Measurements from ENCODE around the gene ATP6V0D1. TPM values are rescaled to one million over a fixed set of nuclear protein-coding genes. Genes with fewer than 3 reads are reported as not detected.
"Not testable (repeated sequence)": the region's sequence is repeated elsewhere in the genome, so short reads cannot be mapped to it uniquely, and the experiment has no call there.

The ATP6V0D1 gene
- total RNA-seq = 80.9 TPM

DNA sequence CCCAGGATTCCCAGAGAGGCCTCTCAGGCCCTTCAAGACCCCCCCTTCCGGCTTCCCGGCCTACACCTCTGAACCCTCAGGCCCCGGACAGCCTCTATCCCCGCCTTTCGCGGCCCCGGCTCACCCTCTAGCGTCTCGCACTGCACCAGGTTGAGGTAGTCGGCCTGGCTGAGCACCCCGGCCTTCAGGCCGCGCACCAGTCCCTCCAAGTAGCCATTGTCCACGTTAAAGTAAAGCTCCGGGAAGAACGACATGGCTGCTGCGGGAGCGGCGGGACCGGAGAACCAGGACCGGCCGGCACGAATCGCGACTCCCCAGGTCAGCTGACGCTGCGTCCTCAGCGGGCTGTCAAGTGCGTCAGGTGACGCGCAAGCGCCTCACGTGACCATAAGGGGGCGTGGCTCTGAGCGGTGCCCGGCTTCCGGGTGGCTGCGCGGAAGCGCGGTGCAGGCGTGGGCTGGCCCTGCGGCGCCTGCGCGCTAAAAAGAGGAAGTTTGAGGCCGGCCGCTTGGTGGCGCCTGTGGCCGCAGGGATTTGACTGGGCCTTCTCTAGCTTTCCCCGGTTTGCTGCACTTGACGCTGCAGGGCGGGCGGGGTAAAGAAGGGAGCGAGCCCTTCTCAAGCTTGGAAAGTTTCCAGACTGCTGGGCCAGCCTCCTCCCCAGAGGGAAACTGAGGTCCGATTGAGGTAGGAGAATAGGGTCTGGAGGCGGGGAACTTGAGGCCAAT lies at the start of gene ATP6V0D1:
ATP6V0D1 (minus strand) TSS at position 325 of the 728 bp plus-strand sequence; CDS start at position 254, 71 bp downstream.
- peak; percentile 95 for ATAC-seq

DNA sequence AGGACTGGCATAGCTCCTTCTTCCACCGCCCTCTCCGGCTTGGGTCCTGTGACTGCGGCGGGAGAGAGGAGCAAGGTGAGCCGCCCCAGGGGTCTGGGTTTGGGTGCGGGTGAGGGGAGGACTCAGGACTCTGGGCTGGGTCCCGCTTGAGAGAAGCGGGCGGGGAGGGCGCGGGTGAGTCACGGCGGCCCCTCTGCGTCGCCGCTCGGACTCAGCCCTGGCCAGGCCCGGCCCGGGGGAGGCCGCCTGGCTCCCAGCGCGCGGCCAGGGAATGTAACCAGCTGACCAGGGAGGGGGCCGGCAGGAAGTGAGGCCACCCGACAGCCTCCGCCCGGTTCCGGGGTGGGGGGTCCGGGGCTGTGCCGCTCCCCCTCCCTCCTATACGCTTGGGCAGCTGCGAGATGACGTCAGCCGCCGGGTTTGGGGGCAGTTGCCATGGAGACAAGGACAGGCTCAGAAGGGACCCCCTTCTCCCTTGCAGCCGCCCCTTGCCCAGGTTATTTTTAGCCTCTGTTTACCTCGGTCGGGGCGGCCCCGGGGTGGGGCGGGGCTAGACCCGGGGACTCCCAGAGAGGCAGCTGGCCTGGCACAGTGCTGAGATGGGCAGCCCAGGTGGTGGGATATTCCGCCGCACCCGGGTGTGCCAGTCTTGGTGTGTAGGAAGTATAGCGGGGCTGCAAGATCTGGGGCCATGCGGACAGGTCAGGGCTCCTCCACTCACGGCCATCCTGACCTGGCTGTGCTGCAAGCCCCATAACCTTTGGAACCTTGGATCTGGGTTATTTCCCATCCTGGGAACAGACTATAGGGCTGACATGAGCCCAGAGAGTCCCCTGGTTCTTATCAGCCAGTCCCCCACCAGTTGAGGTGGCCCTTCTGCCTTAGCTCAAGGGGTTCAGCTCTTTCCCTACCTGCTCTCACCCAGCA lies 49.3 kb upstream of the ATP6V0D1 start:
- peak; percentile 38 for ATAC-seq

DNA sequence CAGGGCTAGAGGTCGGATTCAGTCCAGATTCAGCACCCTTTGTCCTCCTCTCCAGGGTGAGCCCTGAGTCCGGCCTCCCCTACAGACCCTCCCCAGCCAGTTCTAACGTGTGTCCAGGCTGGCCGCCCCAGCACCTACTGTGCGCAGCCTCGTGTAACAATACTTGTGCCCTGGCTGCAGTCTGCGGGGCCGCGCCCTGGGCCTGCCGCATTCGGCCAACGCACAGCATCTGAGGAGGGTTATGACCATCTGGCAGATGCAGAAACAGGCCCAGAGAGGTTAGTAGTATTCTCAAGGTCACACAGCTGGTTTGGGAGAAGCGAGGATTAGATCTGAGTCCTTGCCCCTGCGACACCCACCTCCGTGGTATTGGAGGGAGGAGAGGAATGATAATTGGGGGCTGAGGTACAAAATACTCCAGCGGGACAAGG lies 48.6 kb upstream of the ATP6V0D1 start:
- peak; percentile 12 for ATAC-seq

DNA sequence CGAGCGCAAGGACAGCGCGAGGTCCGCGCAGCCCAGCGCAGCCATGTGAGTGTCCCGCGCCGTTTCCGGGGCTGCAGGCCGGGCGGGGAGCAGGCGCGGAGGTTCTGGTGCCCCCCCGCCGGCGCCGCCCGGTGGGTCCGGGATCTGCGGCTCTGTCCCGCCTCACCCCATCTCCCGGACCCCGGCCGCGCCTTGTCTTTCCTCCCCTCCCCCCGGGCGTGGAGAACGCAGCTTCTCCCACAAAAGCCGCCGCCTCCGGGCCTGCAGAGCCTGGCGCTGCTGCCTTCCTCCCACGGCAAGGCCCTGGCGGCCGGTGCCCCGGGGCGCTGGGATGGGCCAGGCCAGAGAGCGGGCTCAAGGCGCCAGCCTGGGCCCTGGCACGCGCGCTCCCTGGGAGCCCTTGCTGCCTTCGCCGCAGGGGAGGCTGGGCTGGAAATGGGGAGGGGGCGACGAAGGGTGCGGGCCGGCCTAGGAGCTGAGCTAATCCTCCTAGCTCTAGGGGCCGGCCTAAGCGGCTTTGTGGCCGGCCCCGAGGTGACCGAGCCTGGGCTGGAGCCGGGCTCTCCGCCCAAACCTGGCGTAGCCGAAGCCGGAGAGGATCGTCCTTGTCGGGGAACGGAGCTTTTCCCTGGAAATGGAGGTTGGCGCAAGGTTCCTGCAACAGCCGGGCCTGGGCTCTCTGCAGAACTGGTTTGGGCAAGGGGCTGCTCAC lies 48.1 kb upstream of the ATP6V0D1 start:
- ATAC-seq = peak; percentile 33

DNA sequence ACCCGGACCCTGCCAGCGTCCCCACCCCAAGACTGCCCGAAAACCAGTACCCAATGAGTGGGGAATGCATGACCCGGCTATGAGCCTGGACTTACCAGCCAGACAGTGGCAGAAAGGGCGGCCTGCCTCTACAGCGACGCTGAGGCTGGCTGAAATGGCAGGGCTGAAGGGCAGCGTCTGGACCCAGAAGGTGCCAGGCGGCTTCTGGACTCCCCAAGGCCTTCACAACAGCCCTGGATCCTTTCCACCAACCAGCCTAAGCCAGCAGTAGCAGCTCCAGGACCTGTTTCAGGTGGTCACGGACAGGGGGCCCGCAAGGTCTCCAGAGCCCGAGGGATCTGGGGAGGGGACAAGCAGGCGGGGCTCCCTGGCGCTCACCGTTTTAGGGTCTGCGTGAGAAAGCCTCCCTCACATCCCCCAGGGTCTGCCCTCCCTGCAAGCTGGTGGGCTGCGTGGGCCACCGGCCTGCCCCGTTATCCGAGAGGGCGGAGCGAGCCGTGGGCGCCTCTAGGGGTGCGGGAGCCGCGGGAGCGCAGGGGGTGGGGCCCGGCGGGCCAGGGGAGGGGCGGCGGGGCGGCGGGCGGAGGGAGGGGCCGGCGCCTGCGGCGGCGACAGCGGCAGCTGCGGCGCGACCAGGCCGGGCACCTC lies 47.4 kb upstream of the ATP6V0D1 start, which contains the start of gene RIPOR1:
RIPOR1 (plus strand) TSS at position 608 of the 648 bp plus-strand sequence. CDS start 9,618 bp downstream, outside the sequence.
- peak; percentile 8 for ATAC-seq

DNA sequence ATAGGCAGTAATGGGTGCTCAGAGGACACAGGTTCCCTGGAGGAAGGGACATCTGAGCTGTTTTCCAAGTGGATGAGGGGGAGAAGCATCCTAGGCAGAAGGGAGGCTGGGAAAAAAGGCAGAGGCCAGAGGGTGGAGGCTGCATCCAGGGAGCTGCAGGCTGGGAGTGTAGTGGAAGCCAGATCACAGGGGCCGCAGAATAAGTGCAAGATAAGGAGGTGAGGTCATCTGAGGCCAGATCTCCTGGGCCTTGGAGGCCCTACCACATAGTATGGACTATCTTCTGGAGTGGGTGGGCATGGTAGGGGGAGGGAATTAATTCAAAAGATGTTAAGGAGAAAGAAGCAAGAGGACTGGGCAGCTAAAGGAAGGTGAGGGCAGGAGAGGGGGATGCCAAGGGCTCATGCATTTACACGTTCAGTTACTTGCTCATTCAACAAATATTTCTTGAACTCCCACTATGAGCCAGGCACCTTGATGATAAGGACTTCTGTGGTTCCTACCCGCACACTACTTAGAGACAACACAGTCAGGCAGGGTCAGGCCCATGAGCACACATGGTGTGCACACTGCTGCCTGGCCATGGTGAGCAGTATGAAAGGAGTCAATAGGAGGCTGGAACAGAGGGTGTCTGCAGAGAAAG lies 45.3 kb upstream of the ATP6V0D1 start:
- ATAC-seq = no peak

DNA sequence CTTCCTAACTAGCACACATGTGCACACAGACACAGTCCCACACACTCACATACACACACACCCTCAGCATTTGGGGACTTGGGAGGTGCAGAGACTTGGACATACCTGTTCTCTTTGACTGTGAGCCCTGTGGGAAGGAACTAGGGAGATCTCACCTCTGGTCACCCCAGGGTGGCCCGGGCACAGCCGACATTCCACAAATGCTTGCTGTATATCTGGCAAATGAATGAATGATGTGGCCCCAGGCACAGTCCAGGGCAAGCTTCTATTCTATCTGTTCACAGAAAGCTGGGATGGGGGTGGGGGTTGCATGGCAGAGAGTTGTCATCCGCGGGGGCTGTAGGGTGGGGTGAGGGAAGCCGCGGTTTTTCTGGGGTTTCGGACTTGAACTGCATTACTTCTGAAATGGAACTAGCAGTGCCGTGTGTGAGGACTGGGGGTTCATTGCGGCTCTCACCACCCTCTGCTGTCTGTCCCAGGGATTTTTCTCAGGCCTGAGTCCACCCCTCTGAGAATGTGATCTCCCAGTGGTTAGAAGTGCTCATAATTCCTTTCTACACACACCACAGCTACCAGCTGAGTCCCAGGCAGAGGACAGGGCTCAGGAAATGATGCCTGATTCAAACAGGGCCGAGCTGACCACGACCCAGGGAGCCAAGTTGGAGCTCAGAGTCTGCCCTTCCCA lies 44.4 kb upstream of the ATP6V0D1 start:
- ATAC-seq = no peak

DNA sequence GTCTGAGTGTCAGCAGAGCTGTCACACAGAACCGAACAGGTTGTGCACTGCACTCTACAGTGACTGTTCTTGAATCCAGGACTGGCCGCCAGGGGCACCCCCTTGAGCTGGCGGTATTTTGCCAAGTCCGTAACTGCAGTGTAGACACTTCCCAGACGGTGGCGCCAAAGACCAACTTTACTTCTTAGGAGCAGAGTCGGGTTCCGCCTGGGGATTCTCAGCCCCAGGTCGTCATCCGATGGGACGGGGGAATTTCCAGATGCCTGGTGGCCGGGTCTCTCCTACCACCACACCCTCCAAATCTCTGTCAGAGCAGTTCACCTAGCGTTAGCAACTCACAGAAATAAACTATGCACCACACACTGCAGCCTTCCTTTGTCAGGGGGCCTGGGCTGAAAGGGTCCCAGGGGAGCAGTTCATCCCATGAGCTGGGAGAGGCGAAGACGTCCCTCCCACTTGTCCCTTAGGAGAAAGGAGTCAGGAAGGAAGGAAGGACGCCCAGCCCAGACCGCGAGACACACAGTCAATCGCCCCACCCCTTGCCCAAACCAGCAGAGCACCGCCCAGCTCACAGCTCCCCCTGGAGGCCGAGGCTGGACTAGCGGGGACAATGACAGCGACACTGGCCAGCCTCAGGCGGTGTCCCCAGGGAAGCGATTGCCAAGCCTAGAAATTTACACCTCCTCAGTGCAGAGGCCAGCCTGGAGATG lies 40.3 kb upstream of the ATP6V0D1 start:
- peak; percentile 91 for ATAC-seq

DNA sequence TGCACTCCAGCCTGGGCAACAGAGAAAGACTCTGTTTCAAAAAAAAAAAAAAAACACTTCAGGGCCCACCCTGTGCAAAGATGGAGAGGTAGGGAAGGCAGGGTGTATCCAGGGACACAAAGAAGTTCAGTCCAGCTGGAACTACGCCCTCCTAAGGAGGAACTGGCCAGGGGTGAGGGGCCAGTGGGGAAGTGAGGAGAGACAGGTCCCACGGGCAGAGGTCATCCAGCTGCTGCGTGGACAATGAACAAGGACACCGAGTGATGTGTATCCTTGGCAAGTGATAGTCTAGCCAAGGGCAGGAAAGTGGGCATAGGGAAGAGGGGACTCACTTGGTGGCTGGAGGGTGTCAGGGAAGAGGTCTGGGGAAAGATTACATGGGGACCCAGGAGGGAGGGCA lies 38.3 kb upstream of the ATP6V0D1 start:
- ATAC-seq = no peak

DNA sequence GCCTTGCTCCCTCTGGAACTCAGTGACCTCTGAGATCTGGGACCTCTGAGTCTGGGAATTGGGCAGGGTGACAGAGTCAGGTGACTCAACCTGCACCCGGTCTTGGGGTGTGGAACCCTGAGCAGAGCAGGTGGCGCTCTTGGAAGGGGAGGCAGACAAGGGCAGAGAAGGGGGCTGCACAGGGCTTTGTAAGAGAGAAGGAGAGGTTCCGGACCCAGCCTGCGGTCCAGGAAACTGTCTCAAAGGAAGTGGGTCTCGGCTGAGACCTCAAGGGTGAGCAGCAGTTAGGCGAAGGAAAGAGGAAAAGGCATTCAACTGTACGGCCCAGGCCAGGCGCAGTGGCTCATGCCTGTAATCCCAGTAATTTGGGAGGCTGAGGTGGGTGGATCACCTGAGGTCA lies 37.7 kb upstream of the ATP6V0D1 start:
- ATAC-seq = no peak

DNA sequence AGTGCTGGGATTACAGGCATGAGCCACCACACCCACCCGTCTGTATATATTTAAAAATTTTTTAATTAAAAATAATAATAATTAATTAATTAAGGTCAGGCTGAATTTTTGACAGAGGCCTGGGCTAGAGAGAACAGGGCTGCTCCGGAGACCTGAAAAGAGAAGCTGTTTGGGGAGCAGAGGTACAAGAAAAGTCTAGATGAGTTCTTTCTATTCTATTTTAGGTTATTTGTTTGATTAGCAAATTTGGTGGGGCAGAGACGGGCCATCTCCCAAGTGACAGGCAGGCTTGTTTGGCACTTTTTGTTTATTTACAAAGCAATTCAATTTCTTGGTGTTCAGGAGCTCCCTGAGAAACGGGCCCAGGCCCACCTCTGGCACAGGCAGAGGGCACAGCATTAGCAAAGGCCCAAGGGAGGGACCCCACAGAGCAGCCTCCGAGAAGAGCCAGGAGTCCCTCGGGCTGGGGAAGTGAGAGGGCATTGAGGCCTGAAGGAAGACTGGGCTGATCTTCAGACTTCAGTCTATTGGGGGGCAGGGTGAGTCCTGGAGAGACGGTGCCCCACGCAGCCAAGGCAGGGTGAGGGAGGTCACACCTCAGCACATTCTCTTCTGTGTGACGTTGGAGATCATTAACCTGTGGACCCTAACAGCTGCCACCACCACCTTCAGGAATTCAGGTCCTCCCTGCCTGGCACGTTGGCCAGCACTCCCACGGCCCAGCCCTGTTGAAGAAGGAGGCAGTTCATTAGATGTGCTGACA lies 36.9 kb upstream of the ATP6V0D1 start:
- ATAC-seq = no peak

DNA sequence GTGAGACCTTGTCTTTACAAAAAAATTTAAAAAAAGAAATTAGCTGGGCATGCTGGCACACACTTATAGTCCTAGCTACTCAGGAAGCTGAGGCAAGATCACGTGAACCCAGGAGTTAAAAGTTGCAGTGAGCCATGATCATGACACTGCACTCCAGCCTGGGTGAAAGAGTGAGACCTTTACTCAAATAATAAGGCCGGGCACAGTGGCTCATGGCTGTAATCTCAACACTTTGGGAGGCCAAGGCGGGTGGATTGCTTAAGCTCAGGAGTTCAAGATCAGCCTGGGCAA lies 36.1 kb upstream of the ATP6V0D1 start:
- no peak for ATAC-seq

DNA sequence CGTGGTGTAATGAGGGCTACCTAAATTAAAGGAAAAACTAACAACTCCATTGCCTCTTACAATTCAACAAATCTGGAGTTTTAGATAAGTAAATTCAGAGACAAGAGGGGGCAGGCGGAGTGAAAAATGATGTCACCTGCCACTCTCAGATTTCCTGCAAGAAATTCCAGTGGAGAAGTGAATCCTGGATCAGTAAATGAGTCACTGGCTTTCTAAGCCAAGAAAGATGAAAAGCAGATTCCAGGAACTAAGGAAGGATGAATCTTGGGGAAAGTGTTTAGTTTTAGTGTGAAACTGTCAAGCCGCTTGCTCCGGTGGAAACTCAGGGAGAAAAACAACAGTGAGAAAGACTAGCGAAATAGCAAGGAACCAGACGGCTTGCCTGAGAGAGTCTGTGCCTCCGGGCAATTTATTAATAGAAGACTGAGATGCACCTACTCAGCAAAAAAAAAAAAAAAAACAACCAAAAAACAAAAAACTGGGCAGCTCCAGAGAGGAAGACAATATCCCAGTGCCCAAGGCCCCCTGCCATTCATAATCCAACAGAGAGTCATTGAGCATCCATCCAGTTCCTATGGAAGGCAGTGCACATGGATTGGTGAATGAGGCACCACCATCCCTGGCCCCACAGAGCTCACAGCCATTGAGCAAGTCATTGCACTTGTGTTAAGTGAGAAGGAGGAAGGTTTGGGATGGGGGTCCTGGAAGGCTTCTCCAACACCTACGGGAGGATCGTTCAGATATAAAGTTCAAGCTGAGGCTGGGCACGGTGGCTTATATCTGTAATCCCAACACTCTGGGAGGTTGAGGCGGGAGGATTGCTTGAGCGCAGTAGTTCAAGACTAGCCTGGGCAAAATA lies 35.6 kb upstream of the ATP6V0D1 start:
- ATAC-seq = no peak

DNA sequence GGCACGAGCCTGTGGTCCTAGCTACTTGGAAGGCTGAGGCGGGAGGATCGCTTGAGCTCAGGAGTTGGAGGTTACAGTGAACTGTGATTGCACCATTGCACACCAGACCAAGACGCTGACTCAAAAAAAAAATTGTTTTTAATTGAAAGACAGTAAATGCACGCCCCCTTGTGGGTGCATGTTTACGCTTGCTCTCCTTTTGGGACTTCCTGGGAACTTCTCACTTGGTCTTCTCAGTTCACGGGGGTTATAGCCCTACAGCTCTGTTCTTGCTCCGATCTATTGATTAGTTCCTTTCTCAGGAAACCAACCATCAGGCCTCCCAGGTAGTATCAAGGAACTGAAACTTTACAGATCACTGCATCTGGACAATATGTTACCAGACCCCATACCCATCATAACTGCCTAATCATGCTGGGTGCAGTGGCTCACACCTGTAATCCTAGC lies 33.4 kb upstream of the ATP6V0D1 start:
- ATAC-seq = peak; percentile 68

DNA sequence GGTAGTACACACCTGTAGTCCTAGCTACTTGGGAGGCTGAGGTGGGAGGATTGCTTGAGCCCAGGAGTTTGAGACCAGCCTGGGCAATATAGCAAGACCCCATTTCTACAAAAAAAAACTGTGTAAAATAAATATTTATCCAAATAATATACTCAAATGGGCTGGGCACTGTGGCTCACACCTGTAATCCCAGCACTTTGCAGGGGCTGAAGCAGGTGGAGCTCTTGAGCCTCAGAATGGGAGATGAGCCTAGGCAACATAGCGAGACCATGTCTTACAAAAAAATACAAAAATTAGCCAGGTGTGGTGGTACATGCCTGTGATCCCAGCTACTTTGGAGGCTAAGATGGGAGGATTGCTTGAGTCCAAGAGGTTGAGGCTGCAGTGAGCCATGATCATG lies 32.9 kb upstream of the ATP6V0D1 start:
- not testable (repeated sequence) for ATAC-seq

DNA sequence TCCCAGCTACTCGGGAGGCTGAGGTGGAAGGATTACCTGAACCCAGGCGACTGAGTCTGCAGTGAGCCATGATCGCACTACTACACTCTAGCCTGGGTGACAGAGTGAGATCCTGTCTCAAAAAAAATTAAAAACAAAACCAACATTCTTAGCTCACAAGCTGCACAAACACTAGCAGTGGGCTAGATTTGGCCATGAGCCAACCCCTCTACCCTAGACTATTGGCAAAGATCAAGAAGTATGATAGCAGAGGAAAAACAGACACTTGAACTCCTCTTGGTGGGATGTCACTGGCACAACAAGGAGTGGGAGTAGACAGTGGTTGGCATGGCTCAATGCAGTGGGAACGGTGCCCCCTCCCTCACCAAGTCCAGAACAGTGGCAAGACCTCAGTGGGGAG lies 28.1 kb upstream of the ATP6V0D1 start:
- no peak for ATAC-seq

DNA sequence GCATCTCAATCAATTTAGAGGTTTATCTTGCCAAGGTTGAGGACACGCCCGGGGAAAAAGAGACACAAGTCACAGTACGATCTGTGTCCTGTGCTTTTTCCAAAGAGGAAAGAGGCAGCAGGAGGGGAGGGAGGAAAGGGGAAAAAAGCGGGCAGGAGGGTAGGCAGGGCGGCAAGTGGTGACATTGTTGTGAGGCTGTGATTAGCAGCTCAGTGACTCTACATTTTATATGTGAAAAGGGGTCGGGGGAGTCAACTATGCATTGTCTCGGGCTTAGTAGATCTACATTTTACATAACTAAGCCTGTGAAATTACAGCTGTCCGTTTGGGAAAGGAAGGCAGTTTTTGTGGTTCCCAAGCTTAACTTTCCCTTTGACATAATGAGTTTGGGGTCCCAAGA lies 25.5 kb upstream of the ATP6V0D1 start:
- ATAC-seq = no peak

All from esophagus mucosa (tissue), 1 donor.